Erythroblast (primary cell): ENCODE data around the gene SHROOM1.

Source experiments
- DNase-seq, 2 experiments: peaks; one replicate each; lab custom pipeline; 2025; lab: John Stamatoyannopoulos, UW
- GATA1 ChIP-seq: IDR thresholded peaks from 2 replicates; pipeline ENCODE4 v1.6.1; 2011; ENCODE audit warnings: low read depth, mild to moderate bottlenecking, control low read depth, low read length, moderate library complexity
- POLR2A ChIP-seq: IDR thresholded peaks from 2 replicates; pipeline ENCODE4 v1.6.1; 2011; ENCODE audit warnings: mild to moderate bottlenecking, low read length

Gene SHROOM1

DNA sequence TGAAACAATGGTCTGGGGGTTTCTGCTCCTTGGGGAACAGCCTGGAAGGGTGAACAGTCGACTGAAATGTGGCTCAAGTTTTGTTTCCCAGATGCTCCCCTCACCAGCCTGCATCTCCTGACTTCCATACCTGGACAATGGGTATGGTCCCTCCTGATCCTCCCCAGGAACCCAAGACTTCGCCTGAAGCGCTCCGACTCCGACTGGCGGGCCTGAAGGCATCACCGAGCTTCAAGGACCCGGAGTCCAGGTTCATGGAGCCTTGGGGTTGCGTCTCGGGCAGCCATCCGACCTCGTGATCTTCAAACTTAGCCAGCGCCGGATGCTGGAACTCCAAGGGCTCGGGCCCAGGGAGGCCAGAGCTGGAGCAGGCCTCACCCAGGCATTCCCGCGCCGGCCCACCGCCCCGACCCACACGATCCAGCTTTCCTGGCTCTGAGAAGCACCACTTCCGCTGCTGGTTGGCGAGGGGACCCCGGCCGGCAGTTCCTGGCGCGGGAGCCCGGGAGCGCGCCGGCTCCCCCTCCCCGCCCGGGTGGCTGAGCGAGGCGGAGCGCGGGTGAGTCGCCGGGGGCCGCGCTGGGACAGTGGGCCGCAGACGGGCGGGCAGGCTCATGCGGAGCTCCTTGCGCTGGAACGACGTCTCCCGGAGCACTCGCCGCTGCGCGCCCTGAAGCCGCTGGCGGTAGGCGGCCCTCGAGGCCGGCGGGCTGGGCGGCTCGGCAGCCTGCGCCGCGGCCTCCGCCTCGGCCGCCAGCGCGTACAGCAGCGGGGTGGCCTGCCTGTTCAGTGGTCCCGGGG is 5.2 kb downstream of the SHROOM1 start:
- peak; percentile 25 to 35 for DNase-seq
- no peak for TF ChIP-seq GATA1
- TF ChIP-seq POLR2A, result no peak

DNA sequence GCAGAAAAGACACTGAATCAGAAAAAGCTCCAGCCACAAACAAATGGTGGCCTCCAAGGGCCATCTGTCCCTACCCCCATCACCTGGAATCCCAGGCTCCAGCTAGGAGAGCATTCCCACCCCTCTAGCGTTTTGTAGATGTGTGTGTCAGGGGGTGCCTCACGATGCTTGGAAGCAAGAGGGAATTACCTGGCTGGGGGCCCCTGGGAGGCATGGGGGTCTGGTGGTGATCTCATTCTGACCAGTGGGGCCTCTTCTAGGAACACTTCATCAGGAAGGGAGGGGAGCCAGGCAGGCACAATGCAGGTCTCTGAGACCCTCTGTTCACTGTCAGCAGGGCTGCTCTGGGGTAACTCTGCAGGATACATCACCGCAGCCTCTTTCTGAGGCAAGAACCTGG is 6.0 kb downstream of the SHROOM1 start:
- TF ChIP-seq POLR2A (no peak), GATA1 (no peak)
- DNase-seq, result no peak

GRCh38 chr5:132823481-132824050 is 6.9 kb downstream of the SHROOM1 start:
- no peak for TF ChIP-seq GATA1
- TF ChIP-seq POLR2A, result no peak
- DNase-seq, result no peak

DNA sequence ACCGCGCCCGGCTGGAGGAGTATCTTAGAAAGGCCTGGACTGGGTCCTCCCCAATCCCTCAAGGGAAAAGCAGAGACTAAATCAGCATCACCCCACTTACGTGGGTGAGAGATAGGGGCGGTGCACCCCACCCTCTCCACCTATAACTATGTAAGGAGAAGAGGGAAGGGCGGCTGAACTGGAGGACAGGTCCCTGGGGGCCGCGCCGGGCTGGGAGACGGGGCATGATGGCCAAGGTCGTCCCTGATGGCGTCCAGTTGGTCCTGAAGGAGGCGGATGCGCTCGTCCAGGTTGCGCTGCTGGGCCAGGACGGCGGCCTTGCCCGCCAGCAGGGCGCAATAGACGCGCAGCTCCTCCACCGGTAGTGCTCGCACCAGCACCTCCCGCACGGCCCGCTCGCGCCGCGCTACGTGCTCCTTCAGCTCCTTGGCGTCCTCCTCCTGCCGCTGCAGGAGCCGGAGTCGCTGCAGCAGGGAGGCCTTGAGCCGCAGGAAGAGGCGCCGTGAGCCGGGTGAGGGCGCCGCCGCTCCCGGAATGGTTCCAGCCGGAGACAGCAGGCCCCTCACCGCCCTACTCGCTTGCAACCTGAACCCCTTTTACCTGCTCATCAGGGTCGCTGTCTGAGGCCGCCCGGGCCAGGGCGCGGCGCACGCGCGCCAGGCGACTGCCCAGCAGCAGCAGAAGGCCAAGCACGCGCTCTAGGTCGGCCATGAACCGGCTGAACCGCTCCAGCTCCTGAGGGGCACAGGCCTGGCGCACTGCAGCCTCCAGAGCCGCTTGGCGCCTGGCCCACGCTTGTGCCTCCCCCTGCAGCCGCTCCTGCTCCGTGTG is 7.6 kb downstream of the SHROOM1 start:
- TF ChIP-seq GATA1, result no peak
- TF ChIP-seq POLR2A, result no peak
- DNase-seq, result peak; percentile 41 to 55

- no peak for DNase-seq
Observed at GRCh38 chr5:132821791-132822190, 8.7 kb downstream of the SHROOM1 start.

GRCh38 chr5:132821350-132821749 is 9.1 kb downstream of the SHROOM1 start:
- no peak for TF ChIP-seq POLR2A
- no peak for TF ChIP-seq GATA1
- no peak for DNase-seq

More at GRCh38 chr5:132821791-132822190, 8.7 kb downstream of the SHROOM1 start:
- TF ChIP-seq GATA1 (no peak), POLR2A (no peak)

- TF ChIP-seq GATA1, result no peak
- TF ChIP-seq POLR2A, result no peak
- DNase-seq, result peak; percentile 93 to 95
Observed at GRCh38 chr5:132820162-132820754, 10.2 kb downstream of the SHROOM1 start.

DNA sequence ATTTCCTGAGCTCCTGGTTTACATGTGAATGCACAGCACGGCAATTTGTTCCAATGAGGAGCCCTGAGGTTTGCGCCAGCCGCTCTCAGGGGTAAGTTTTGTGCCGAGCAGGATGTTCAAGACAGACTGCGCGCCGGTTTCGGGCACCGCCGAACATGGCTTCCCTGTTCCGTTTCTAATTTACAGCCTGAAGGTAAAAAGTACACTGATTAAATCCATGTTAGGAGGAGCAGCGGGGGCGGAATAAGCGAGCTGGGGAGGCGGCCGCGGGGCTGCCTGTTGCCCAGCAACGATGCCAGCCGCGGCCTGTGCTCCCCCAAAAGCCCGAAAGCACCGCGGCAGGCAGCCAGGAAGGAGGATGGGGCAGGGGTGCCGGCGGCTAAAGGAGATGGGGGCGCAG is 11.0 kb downstream of the SHROOM1 start:
- no peak for DNase-seq
- TF ChIP-seq POLR2A (no peak), GATA1 (no peak)

- DNase-seq, result no peak
- no peak for TF ChIP-seq GATA1
- TF ChIP-seq POLR2A, result no peak
Observed at GRCh38 chr5:132817011-132817410, 13.4 kb downstream of the SHROOM1 start.

- TF ChIP-seq POLR2A, result no peak
- no peak for TF ChIP-seq GATA1
- no peak for DNase-seq
Observed at GRCh38 chr5:132816554-132816953, 13.9 kb downstream of the SHROOM1 start.

DNA sequence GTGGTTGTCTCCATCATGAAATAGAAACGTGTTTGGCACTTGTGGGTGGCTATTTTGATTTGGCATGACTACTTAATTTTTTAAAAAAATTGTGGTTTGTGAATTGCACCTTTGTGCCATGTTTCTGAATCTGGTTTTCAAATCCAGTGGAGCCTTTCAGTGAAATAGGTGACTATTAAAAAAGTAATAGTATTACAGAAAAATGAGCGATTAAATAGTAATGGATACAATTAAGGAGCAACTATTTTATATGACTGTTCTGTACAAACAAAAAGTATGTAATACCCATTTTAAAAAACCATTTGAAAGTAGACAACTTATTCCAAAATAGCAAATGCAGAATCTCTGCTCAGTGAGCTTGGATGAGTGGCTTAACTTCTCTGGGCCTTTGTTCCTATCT is 14.4 kb downstream of the SHROOM1 start:
- TF ChIP-seq GATA1, result no peak
- TF ChIP-seq POLR2A, result no peak
- no peak for DNase-seq

DNA sequence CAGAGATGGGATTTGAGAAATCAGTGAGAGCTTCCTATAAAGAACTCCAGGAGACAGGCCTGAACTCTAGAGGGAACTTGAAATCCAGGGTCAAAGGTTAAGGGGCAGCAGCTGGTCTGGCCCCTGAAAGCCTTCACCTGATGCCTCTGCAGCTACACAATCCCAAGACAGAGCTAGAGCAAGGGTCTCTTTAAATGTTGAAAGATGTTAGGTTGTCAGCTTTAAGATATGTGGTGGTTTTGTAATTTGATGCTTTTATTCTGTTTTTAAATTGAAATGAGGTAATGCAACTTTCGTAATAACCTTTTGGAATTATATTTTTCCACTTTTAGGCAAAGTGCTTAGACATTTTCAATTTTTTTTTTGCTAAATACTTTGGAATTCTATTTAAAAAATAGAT is 15.0 kb downstream of the SHROOM1 start:
- DNase-seq, result no peak
- TF ChIP-seq GATA1 (no peak), POLR2A (no peak)

GRCh38 chr5:132814503-132815294 is 15.7 kb downstream of the SHROOM1 start:
- TF ChIP-seq GATA1 (no peak), POLR2A (no peak)
- DNase-seq, result peak in 1 of 2 experiments; percentile 43
